Measurements from ENCODE around the gene RPL11.

Gene RPL11

GRCh38 chr1:23696335-23696989 is 4.9 kb downstream of the RPL11 start:
- no peak overlapping the region for H3K4me3 ChIP-seq (ENCODE audit: low read depth, low read length)
- no peak for DNase-seq (ENCODE audit: low read depth)
- TF ChIP-seq CTCF (IDR thresholded peaks at IDR 0.05; ENCODE audit: control insufficient read depth, extremely low read depth, insufficient read depth) = no peak

- H3K4me3 ChIP-seq (ENCODE audit: low read depth, low read length) = no peak overlapping the region
- DNase-seq (ENCODE audit: low read depth) = no peak
- TF ChIP-seq CTCF (IDR thresholded peaks at IDR 0.05; ENCODE audit: control insufficient read depth, extremely low read depth, insufficient read depth) = no peak
Observed at GRCh38 chr1:23698466-23698865, 6.9 kb downstream of the RPL11 start.

GRCh38 chr1:23699280-23700179 is 7.9 kb downstream of the RPL11 start:
- TF ChIP-seq CTCF (IDR thresholded peaks at IDR 0.05; ENCODE audit: control insufficient read depth, extremely low read depth, insufficient read depth) = no peak
- no peak overlapping the region for H3K4me3 ChIP-seq (ENCODE audit: low read depth, low read length)
- DNase-seq (ENCODE audit: low read depth) = no peak

- DNase-seq (ENCODE audit: low read depth) = no peak
- no peak overlapping the region for H3K4me3 ChIP-seq (ENCODE audit: low read depth, low read length)
- no peak for TF ChIP-seq CTCF (IDR thresholded peaks at IDR 0.05; ENCODE audit: control insufficient read depth, extremely low read depth, insufficient read depth)
Observed at GRCh38 chr1:23701310-23701709, 9.7 kb downstream of the RPL11 start.

GRCh38 chr1:23701996-23702395 is 10.4 kb downstream of the RPL11 start:
- DNase-seq (ENCODE audit: low read depth) = no peak
- H3K4me3 ChIP-seq (ENCODE audit: low read depth, low read length) = no peak overlapping the region
- no peak for TF ChIP-seq CTCF (IDR thresholded peaks at IDR 0.05; ENCODE audit: control insufficient read depth, extremely low read depth, insufficient read depth)

GRCh38 chr1:23704834-23705495 is 13.4 kb downstream of the RPL11 start:
- no peak overlapping the region for H3K4me3 ChIP-seq (ENCODE audit: low read depth, low read length)
- DNase-seq (ENCODE audit: low read depth) = no peak
- no peak for TF ChIP-seq CTCF (IDR thresholded peaks at IDR 0.05; ENCODE audit: control insufficient read depth, extremely low read depth, insufficient read depth)
